Ishikawa (cell line): ENCODE results near the gene TTLL12.

Experiments
- CEBPB ChIP-seq: IDR thresholded peaks from 2 replicates; pipeline ENCODE4 v1.6.1; 2012
- CREB1 ChIP-seq: IDR thresholded peaks from 2 replicates; pipeline ENCODE4 v1.6.1; 2012; ENCODE audit warnings: low read depth
- EGR1 ChIP-seq: IDR thresholded peaks from 2 replicates; pipeline ENCODE4 v1.6.1; 2012
- EP300 ChIP-seq: IDR thresholded peaks from 2 replicates; pipeline ENCODE4 v1.6.1; 2012; ENCODE audit warnings: borderline replicate concordance
- FOXM1 ChIP-seq: IDR thresholded peaks from 2 replicates; pipeline ENCODE4 v1.6.1; 2012; ENCODE audit warnings: low read depth, borderline replicate concordance
- RAD21 ChIP-seq: IDR thresholded peaks from 2 replicates; pipeline ENCODE4 v1.6.1; 2012; ENCODE audit warnings: low read depth
- TAF1 ChIP-seq: IDR thresholded peaks from 2 replicates; pipeline ENCODE4 v1.6.1; 2012; ENCODE audit warnings: low read depth, mild to moderate bottlenecking
- TCF12 ChIP-seq: IDR thresholded peaks from 2 replicates; pipeline ENCODE4 v1.6.1; 2012; ENCODE audit warnings: low read depth
- TEAD4 ChIP-seq: IDR thresholded peaks from 2 replicates; pipeline ENCODE4 v1.6.1; 2012
- USF1 ChIP-seq: IDR thresholded peaks from 2 replicates; pipeline ENCODE4 v1.6.1; 2012
- YY1 ChIP-seq: IDR thresholded peaks from 2 replicates; pipeline ENCODE4 v1.6.1; 2012; ENCODE audit warnings: low read depth
- ZBTB7A ChIP-seq: IDR thresholded peaks from 2 replicates; pipeline ENCODE4 v1.6.1; 2012; ENCODE audit warnings: low read depth
- TF ChIP-seq, protein P1 (sequence below): IDR thresholded peaks from 2 replicates; pipeline ENCODE4 v1.6.1; 2012
- TF ChIP-seq, protein P2 (sequence below): IDR thresholded peaks from 2 replicates; pipeline ENCODE4 v1.6.1; 2012; ENCODE audit warnings: low read depth, mild to moderate bottlenecking

Gene TTLL12

GRCh38 chr22:43186272-43187170 lies at the start of gene TTLL12:
Gene TTLL12, minus strand, starts transcription at chr22:43187134. Its CDS starts 65 bp downstream, at chr22:43187069.
- TF ChIP-seq TAF1 (peak; percentile 29; the same call in 1 of the 2 replicates), CREB1 (no peak), CEBPB (no peak), USF1 (no peak), YY1 (peak; percentile 69)
- TF ChIP-seq, protein P1, sequence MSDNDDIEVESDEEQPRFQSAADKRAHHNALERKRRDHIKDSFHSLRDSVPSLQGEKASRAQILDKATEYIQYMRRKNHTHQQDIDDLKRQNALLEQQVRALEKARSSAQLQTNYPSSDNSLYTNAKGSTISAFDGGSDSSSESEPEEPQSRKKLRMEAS, result peak; percentile 86

- no peak for TF ChIP-seq USF1
Measured at GRCh38 chr22:43235445-43236409, 48.8 kb upstream of the TTLL12 start.

DNA sequence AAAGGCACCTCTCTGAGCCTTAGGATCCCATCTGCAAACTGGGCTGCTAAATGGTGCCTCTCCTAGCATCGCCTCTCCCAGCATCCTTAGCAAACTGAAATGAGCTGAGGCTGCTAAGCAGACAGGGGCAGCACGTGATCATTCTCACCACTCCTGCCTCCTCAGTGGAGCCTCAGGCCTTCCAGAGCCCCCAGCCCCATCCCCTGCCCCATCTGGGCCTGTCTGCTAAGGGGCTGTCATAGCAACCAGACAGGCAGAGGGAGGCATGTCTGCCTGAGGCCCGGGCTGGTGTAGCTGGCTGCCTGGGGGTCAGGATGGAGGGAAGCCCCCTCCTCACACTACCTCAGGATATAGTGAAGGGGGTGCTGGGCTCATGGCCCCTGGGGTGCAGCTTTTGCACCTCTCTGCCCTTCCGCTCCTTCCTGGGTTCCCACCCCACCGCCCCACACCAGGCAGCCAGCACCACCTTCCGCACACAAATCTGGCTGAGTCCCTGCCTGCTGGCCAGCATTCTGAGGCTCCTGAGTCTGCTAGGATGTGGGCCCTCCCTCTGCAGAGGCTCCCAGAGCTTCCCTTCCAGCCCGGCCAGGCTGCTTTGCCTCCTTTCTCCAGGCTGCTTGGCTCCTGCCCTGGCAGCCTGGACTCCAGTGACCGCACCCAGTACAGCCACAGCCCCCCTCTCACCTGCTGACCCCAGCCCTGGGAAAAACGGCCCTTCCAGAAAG lies 47.5 kb upstream of the TTLL12 start:
- no peak for TF ChIP-seq TCF12
- no peak for TF ChIP-seq USF1
- no peak for TF ChIP-seq RAD21
- TF ChIP-seq YY1, result no peak
- no peak for TF ChIP-seq TAF1
- TF ChIP-seq, protein P1, result no peak
- no peak for TF ChIP-seq FOXM1
- TF ChIP-seq, protein P2, sequence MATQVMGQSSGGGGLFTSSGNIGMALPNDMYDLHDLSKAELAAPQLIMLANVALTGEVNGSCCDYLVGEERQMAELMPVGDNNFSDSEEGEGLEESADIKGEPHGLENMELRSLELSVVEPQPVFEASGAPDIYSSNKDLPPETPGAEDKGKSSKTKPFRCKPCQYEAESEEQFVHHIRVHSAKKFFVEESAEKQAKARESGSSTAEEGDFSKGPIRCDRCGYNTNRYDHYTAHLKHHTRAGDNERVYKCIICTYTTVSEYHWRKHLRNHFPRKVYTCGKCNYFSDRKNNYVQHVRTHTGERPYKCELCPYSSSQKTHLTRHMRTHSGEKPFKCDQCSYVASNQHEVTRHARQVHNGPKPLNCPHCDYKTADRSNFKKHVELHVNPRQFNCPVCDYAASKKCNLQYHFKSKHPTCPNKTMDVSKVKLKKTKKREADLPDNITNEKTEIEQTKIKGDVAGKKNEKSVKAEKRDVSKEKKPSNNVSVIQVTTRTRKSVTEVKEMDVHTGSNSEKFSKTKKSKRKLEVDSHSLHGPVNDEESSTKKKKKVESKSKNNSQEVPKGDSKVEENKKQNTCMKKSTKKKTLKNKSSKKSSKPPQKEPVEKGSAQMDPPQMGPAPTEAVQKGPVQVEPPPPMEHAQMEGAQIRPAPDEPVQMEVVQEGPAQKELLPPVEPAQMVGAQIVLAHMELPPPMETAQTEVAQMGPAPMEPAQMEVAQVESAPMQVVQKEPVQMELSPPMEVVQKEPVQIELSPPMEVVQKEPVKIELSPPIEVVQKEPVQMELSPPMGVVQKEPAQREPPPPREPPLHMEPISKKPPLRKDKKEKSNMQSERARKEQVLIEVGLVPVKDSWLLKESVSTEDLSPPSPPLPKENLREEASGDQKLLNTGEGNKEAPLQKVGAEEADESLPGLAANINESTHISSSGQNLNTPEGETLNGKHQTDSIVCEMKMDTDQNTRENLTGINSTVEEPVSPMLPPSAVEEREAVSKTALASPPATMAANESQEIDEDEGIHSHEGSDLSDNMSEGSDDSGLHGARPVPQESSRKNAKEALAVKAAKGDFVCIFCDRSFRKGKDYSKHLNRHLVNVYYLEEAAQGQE, result no peak
- TF ChIP-seq EP300, result no peak
- TF ChIP-seq TEAD4, result no peak
- TF ChIP-seq EGR1, result no peak
- no peak for TF ChIP-seq CREB1
- TF ChIP-seq CEBPB, result no peak

GRCh38 chr22:43233529-43233928 lies 46.6 kb upstream of the TTLL12 start:
- no peak for TF ChIP-seq USF1
- TF ChIP-seq ZBTB7A, result no peak
- TF ChIP-seq, protein P2, result no peak
- TF ChIP-seq RAD21, result no peak
- no peak for TF ChIP-seq CEBPB
